Tibial artery (tissue), 4 donors: ENCODE results near the gene CHAC2.

ENCODE experiments used
- DNase-seq, 2 donors: peaks; one replicate each; pipeline ENCODE4 v3.0.0-alpha.2; 2019
- H3K27ac ChIP-seq, 2 donors: fragments of 200-600 bp; sonication (generic) in 1 of 2; 1 replicate in 1 of 2; 2 replicates in 1 of 2; pipeline ENCODE4 v1.5.1; 2018 to 2019; ENCODE audit warnings: mild to moderate bottlenecking in 1 of 2
- H3K27me3 ChIP-seq, 2 donors: fragments of 200-600 bp; sonication (generic) in 1 of 2; one replicate each; pipeline versions ENCODE4 v1.5.1 to v1.6.0; 2016 to 2019
- H3K36me3 ChIP-seq, 3 donors: fragments of 200-600 bp; sonication (generic) in 2 of 3; one replicate each; pipeline ENCODE4 v1.5.1; 2016 to 2019; ENCODE audit warnings: mild to moderate bottlenecking in 2 of 3
- H3K4me1 ChIP-seq, 4 donors: fragments of 200-600 bp; sonication (generic) in 2 of 4; 1 replicate in 3 of 4; 2 replicates in 1 of 4; pipeline ENCODE4 v1.5.1; 2016 to 2019
- H3K4me3 ChIP-seq, 2 donors: fragments of 200-600 bp; sonication (generic) in 1 of 2; 1 replicate in 1 of 2; 2 replicates in 1 of 2; pipeline ENCODE4 v1.5.1; 2018 to 2019; ENCODE audit warnings: mild to moderate bottlenecking in 2 of 2
- H3K9me3 ChIP-seq, 3 donors: fragments of 200-600 bp; sonication (generic) in 1 of 3; one replicate each; pipeline ENCODE4 v1.5.1; 2016 to 2019
- CTCF ChIP-seq, 2 experiments: fragments of 200-600 bp in 1 of 2; fragments of 450-650 bp in 1 of 2; IDR thresholded peaks; one replicate each; pipeline ENCODE4 v1.5.1; 2017 to 2019; ENCODE audit warnings: antibody characterized with exemption in 2 of 2, mild to moderate bottlenecking in 1 of 2, moderate library complexity in 1 of 2
- intact Hi-C: fragments of 100-400 bp; cut with DNase I; formaldehyde crosslinking; loops from one replicate; pipeline ENCODE4 v1.15.0; 2023; ENCODE audit warnings: low total_unique reads

The CHAC2 gene

DNA sequence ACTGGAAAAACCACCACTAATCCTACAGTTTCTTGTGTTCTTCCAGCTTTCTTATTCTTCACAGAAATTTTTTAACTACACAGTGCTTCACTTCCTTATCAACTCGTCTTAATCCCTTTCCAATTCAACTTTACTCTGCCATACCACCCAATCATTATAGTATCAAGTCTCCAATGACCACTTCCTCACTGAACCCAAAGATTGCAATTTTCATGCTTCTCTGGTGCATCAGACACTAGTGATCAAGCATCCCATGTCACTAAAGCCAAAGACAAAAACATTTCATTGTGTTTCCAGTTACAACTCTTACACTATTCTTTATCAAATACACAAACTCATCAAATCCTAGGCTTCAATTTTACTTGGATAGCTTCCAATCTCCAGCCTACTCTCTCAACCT lies 9.5 kb downstream of the CHAC2 start:
- peaks cover 0 to under 1% (median 0%) of the 10 kb centered on the region in 3 donors for H3K36me3 ChIP-seq

GRCh38 chr2:53778536-53779162 lies 11.0 kb downstream of the CHAC2 start:
- no peak overlapping the region for H3K27ac ChIP-seq
- intact Hi-C loops = no loop called here
- TF ChIP-seq CTCF (IDR thresholded peaks at IDR 0.05) = no peak
- no peaks in the 10 kb centered on the region for H3K4me1 ChIP-seq
- peaks cover 0 to 7% (median 0%) of the 10 kb centered on the region in 3 donors for H3K36me3 ChIP-seq
- no peaks in the 10 kb centered on the region for H3K9me3 ChIP-seq
- H3K4me3 ChIP-seq = no peak overlapping the region
- H3K27me3 ChIP-seq = no peaks in the 10 kb centered on the region
- no peak for DNase-seq

More for the DNA sequence above, 9.5 kb downstream of the CHAC2 start:
- no peak overlapping the region for H3K27ac ChIP-seq
- no peak for TF ChIP-seq CTCF (IDR thresholded peaks at IDR 0.05)
- H3K4me1 ChIP-seq = no peaks in the 10 kb centered on the region
- H3K27me3 ChIP-seq = no peaks in the 10 kb centered on the region
- H3K4me3 ChIP-seq = no peak overlapping the region
- no peak for DNase-seq
- intact Hi-C loops = no loop called here
- H3K9me3 ChIP-seq = no peaks in the 10 kb centered on the region

DNA sequence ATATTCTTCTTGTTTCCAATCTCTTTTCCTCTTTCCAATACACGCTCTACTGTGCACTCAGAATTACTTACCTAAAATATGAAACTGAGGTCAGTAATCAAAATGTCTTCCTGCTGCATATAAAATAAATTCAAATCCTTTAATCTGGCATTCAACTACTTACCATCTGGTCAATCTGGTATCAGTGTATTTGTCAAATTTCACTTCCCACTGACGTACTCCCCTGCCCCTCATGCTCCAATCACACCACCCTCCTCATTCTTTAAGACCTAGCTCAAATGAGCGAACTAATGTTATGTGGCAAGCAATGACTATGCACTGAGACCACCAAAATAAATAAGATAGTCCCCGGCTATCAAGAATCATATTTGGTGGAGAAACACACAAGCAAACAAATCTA lies 12.5 kb downstream of the CHAC2 start:
- H3K4me1 ChIP-seq = peaks cover 0 to 10% (median 8%) of the 10 kb centered on the region in 4 donors
- H3K36me3 ChIP-seq = peaks cover 0 to 7% (median 0%) of the 10 kb centered on the region in 3 donors
- no peaks in the 10 kb centered on the region for H3K27me3 ChIP-seq
- H3K27ac ChIP-seq = no peak overlapping the region
- H3K9me3 ChIP-seq = no peaks in the 10 kb centered on the region
- intact Hi-C loops = no loop called here
- TF ChIP-seq CTCF (IDR thresholded peaks at IDR 0.05) = no peak
- no peak overlapping the region for H3K4me3 ChIP-seq
- no peak for DNase-seq

DNA sequence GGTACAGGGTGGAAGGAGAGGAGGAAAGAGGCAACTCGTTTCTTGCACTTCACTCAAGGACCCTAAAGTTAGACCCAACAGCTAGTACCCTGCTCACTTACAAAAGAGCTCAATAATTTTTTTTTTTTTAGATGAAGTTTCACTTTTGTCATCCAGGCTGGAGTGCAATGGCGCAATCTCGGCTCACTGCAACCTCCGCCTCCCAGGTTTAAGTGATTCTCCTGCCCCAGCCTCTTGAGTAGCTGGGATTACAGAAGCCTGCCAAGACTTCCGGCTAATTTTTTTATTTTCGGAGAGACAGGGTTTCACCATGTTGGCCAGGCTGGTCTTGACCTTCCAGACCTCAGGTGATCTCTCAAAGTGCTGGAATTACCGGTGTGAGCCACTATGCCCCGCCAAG lies 15.1 kb downstream of the CHAC2 start:
- Histone ChIP-seq H3K9me3 (no peaks in the 10 kb centered on the region), H3K27ac (no peak overlapping the region), H3K27me3 (no peaks in the 10 kb centered on the region), H3K36me3 (peaks cover 0 to 7% (median 0%) of the 10 kb centered on the region in 3 donors), H3K4me3 (no peak overlapping the region), H3K4me1 (peaks cover 0 to 23% (median 19%) of the 10 kb centered on the region in 4 donors)
- TF ChIP-seq CTCF (IDR thresholded peaks at IDR 0.05) = no peak
- DNase-seq = no peak
- intact Hi-C loops = no loop called here

GRCh38 chr2:53784436-53784835 lies 16.8 kb downstream of the CHAC2 start:
- no peaks in the 10 kb centered on the region for H3K9me3 ChIP-seq
- no peak overlapping the region for H3K27ac ChIP-seq
- no peak overlapping the region for H3K4me3 ChIP-seq
- no peak for DNase-seq
- intact Hi-C loops = no loop called here
- H3K4me1 ChIP-seq = peaks cover 0 to 40% (median 33%) of the 10 kb centered on the region in 4 donors
- peaks cover 0 to 7% (median 0%) of the 10 kb centered on the region in 3 donors for H3K36me3 ChIP-seq
- TF ChIP-seq CTCF (IDR thresholded peaks at IDR 0.05) = no peak
- no peaks in the 10 kb centered on the region for H3K27me3 ChIP-seq
